ENCODE measurements around the gene EMX2.

Gene EMX2

GRCh38 chr10:117591043-117591442 lies 48.5 kb downstream of the EMX2 start:
- no peak overlapping the region for H3K4me3 ChIP-seq
- TF ChIP-seq Cebpa-rat (IDR thresholded peaks at IDR 0.05) = no peak
- no peaks in the 10 kb centered on the region for H3K36me3 ChIP-seq
- H3K27ac ChIP-seq = no peak overlapping the region
- peaks cover 5% of the 10 kb centered on the region; the same call in 1 of the 2 replicates for H3K4me1 ChIP-seq
- no peaks in the 10 kb centered on the region for H3K27me3 ChIP-seq
- H3K9ac ChIP-seq = no peak overlapping the region
- no peaks in the 10 kb centered on the region for H4K20me1 ChIP-seq
- H3K4me2 ChIP-seq = no peak overlapping the region
- no peaks in the 10 kb centered on the region for H3K9me3 ChIP-seq

- H3K27ac ChIP-seq = no peak overlapping the region
- H4K20me1 ChIP-seq = no peaks in the 10 kb centered on the region
- TF ChIP-seq Cebpa-rat (IDR thresholded peaks at IDR 0.05) = no peak
- no peak overlapping the region for H3K9ac ChIP-seq
- H3K4me1 ChIP-seq = peaks cover 3% of the 10 kb centered on the region; the same call in 1 of the 2 replicates
- H3K9me3 ChIP-seq = no peaks in the 10 kb centered on the region
- no peak overlapping the region for H3K4me2 ChIP-seq
- H3K4me3 ChIP-seq = no peak overlapping the region
- H3K27me3 ChIP-seq = no peaks in the 10 kb centered on the region
- no peaks in the 10 kb centered on the region for H3K36me3 ChIP-seq
These were observed 52.2 kb downstream of the EMX2 start for GRCh38 chr10:117594722-117595121.

- H3K4me2 ChIP-seq = no peak overlapping the region
- no peaks in the 10 kb centered on the region for H3K36me3 ChIP-seq
- H3K4me3 ChIP-seq = no peak overlapping the region
- H4K20me1 ChIP-seq = no peaks in the 10 kb centered on the region
- no peak for TF ChIP-seq Cebpa-rat (IDR thresholded peaks at IDR 0.05)
- H3K9ac ChIP-seq = no peak overlapping the region
- no peak overlapping the region for H3K27ac ChIP-seq
- no peaks in the 10 kb centered on the region for H3K4me1 ChIP-seq
- no peaks in the 10 kb centered on the region for H3K27me3 ChIP-seq
- H3K9me3 ChIP-seq = no peaks in the 10 kb centered on the region
These were observed 54.2 kb downstream of the EMX2 start for GRCh38 chr10:117596706-117597105.

- H3K9me3 ChIP-seq = no peaks in the 10 kb centered on the region
- TF ChIP-seq Cebpa-rat (IDR thresholded peaks at IDR 0.05) = no peak
- H3K4me1 ChIP-seq = no peaks in the 10 kb centered on the region
- no peak overlapping the region for H3K27ac ChIP-seq
- H3K4me2 ChIP-seq = no peak overlapping the region
- H4K20me1 ChIP-seq = no peaks in the 10 kb centered on the region
- no peak overlapping the region for H3K4me3 ChIP-seq
- no peaks in the 10 kb centered on the region for H3K36me3 ChIP-seq
- no peak overlapping the region for H3K9ac ChIP-seq
- H3K27me3 ChIP-seq = no peaks in the 10 kb centered on the region
These were observed 54.7 kb downstream of the EMX2 start for GRCh38 chr10:117597216-117597615.

Measured in BLaER1 (cell line).